Tibial nerve (tissue), 4 donors: Measurements from ENCODE around the gene REEP6.

Experiments
- CTCF ChIP-seq, 5 experiments: fragments of 200-600 bp in 3 of 5; fragments of 450-650 bp in 2 of 5; sonication (generic) in 3 of 5; IDR thresholded peaks; one replicate each; pipeline ENCODE4 v1.5.1; 2016 to 2019; ENCODE audit warnings: antibody characterized with exemption in 5 of 5, mild to moderate bottlenecking in 3 of 5, moderate library complexity in 2 of 5
- EP300 ChIP-seq, 2 donors: sonication (generic); formaldehyde crosslinking; IDR thresholded peaks; one replicate each; pipeline ENCODE4 v1.6.1; 2017; ENCODE audit warnings: antibody characterized with exemption in 2 of 2, mild to moderate bottlenecking in 1 of 2
- POLR2A ChIP-seq, 2 donors: fragments of 450-650 bp; IDR thresholded peaks; one replicate each; pipeline ENCODE4 v1.6.1; 2017; ENCODE audit warnings: antibody characterized with exemption in 2 of 2, mild to moderate bottlenecking in 2 of 2, moderate library complexity in 2 of 2

- no peak for TF ChIP-seq CTCF (IDR thresholded peaks at IDR 0.05)
- TF ChIP-seq POLR2A (IDR thresholded peaks at IDR 0.05) = no peak
- TF ChIP-seq EP300 (IDR thresholded peaks at IDR 0.05) = no peak
Measured at GRCh38 chr19:1516395-1516753, 25.4 kb downstream of the REEP6 start.
